Urothelium cell line (cell line): ENCODE data around the gene MAP3K8.

Source experiments
- DNase-seq: peaks from one replicate; pipeline ENCODE4 v3.0.0; 2011; ENCODE audit warnings: low spot score, mixed read lengths
- FAIRE-seq: peaks from 2 replicates; lab custom pipeline; 2011; peaks lifted over from hg19 to GRCh38; lab: Jason Lieb, UNC

MAP3K8 gene

DNA sequence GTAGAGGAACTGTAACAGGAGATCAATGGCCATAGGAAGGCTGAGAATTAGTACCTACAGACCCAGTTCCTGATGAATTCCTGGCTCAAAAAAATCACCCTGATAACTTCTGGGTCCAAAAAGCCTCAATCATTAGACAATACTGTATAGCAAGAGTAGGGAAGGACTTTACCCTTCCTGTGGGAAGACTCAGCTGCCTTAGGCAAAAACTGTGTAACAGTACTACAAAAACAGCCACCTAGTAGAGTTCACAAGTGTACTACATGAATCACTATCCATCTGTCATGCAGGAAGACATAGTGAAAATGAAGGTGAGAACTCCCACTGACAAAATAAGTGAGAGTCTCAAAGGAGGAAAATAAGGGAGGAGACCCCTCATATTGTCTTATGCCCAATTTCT, 47.6 kb downstream of the MAP3K8 start:
- DNase-seq (no peak), FAIRE-seq (no peak)

DNA sequence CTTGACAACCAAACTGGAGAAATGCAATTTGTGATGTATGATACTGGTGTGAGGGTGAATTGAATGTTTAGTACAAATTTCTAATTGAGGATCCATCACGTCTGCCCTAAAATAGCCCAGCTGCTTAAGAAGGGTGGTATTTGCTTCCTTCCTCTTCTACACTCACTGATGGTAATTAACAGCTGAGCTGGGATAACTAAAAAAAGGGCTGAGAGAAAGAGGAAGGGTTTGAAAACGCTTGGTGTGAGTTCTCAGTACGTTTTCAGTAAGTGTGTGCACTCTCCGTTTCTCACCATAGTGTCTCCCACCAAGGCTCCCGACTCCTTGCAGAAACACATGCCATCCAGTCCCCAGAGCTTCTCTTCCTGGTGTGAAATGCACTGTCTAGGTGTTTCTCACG, 54.3 kb downstream of the MAP3K8 start:
- FAIRE-seq (no peak), DNase-seq (no peak)

- FAIRE-seq (no peak), DNase-seq (no peak)
These were observed 55.4 kb downstream of the MAP3K8 start for GRCh38 chr10:30489346-30489745.

- no peak for DNase-seq
- no peak for FAIRE-seq
These were observed 56.5 kb downstream of the MAP3K8 start for GRCh38 chr10:30490289-30491000.

DNA sequence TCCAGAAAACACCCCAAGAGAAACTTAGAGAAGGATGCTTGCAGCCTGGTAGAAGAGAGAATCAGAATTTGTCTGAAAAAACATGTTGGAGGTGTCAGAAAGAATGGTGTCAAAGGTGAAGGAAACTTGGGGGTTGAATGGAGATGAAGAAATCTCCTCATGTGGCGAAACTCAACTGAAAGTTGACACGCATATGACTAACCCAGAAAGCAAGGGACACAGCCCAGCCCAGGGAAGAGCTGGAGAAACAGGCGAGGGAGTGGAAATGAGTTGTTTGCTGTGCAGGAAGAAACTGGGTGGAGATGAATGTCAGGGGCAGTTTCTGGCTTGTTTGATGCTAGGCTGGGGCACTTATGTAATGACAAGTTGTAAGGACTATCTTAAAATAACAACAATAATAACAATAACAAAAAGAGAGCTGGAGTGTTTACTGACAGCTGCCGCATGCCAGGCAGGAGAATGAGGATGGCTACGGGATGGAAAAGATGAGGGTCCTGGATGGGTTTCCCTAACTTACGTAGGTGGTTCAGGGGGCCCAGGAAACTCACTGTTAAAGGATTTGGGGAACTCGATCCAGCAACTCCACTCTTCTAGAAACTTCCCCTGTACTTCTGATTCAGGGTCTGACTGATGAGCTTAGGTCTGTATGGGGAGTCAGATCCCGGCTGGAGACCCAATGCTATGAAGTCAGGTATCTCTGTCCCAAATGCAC, 57.4 kb downstream of the MAP3K8 start:
- DNase-seq: no peak
- no peak for FAIRE-seq

- DNase-seq (no peak), FAIRE-seq (no peak)
These were observed 58.0 kb downstream of the MAP3K8 start for GRCh38 chr10:30491916-30492515.

DNA sequence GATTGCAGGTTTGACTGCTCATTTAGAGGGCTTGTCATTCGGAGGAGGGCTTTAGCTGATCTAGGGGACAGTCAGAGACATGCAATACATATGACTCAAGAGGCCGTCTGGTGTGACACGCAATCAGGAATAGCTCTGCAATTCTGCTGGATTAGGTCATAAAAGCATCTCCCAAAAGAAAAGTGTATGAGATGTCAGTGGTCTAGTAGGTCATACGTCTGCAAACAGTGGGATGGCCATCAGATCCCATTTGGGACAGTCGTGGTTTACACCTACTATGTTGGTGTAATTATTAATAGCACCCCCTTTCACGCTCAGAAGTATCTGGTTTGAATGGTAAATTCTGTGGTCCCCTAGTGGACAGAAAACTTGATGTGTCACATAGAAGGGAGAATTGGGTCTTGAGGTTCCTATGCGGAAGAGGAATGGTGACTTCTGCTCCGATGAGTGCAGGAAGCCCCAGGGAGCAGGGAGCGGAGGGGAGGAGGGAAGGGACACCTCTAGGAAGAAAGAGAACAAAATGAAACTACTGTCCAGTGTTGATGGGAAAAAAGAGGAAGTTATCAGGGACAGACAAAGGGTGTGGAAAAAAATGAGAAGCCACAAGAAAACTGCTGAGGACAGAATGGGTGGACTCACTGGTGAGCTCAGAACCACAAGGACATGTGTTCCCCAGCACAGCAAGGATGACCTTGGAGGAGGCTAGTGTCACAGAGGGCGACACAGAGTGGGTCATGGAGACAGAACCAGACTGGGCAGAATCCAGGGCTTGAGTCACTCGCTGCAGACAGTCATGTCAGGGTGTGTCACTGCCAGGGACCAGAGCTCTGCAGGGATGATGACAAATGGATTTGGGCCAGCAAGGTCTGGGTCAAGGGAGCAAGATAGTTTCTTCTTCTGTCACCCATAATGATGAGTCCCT, 59.9 kb downstream of the MAP3K8 start:
- FAIRE-seq (no peak), DNase-seq (no peak)

GRCh38 chr10:30494558-30494957, 60.6 kb downstream of the MAP3K8 start:
- DNase-seq: no peak
- FAIRE-seq: no peak

DNA sequence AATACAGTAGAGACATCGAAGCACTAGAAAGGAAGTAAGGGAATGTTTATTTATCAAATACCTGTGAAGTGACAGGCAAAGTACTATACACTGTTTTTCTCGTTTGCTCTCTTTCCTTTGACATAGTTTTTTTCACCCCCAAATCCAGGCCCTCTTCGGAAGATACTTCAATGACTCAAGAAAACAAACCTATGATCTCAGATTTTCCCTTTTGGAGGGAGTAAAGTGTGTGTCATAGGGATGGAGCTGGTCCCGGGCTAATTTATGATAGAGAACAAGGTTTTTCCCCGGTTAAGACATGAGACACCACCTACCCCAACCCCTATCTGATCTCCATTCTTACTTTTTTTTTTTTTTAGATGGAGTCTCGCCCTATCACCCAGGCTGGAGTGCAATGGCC, 61.7 kb downstream of the MAP3K8 start:
- FAIRE-seq (no peak), DNase-seq (no peak)

DNA sequence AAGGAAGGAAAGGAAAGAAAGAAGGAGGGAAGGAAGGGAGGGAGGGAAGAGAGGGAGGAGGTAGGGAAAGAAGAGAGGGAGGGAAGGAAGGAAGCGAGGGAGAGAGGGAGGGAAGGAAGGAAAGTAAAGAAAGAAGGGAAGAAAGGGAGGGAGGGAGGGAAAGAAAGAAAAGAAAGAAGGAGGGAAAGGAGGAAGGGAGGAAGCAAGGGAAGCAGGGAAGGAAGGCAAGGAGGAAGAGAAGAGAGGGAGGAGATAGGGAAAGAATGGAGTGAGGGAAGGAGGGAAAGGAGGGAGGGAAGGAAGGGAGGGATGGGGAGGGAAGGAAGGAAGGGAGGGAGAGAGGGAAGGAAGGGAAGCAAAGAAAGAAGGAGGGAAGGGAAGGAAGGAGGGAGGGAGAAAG, 65.8 kb downstream of the MAP3K8 start:
- no peak for FAIRE-seq
- DNase-seq: no peak

- DNase-seq (no peak), FAIRE-seq (no peak)
These were observed 66.5 kb downstream of the MAP3K8 start for GRCh38 chr10:30500534-30500933.

GRCh38 chr10:30500963-30501504, 67.0 kb downstream of the MAP3K8 start:
- DNase-seq (no peak), FAIRE-seq (no peak)

GRCh38 chr10:30502266-30503060, 68.5 kb downstream of the MAP3K8 start:
- FAIRE-seq: no peak

GRCh38 chr10:30503700-30504266, 69.8 kb downstream of the MAP3K8 start:
- FAIRE-seq: no peak

More at GRCh38 chr10:30502266-30503060, 68.5 kb downstream of the MAP3K8 start:
- DNase-seq: no peak

DNA sequence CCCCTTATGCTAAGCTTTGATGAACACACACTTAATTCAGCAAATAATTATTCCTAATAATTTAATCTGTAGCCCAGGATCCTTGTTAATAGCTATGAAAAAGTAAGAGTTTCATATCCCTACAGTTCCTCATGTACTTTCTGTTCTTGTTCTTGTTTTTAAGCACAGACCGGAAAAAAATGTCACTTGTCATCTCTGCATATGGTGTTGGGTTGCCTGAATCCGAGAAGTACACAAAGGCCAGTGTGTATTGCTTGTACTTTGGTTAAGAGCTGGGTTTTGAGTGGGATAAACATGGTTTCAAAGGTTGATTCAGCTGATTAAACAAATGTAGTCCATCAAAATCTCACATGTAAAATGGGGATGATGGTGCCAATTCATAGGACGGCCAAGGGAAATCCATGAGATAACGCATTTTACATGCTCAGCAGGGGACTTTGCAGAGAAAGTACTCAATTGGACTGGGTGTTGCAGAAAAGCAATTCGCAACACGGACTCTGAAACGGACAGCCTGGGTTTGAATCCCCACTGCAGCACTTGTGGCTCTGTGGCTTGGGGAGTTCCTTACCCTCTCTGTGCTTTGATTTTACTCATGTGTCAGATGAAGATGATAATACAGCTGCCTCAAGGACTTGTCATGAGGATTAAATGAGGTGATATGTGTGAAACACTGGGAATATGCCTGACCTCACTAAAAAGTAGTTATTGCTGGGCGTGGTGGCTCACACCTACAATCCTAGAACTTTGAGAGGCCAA, 71.7 kb downstream of the MAP3K8 start:
- FAIRE-seq (no peak), DNase-seq (no peak)

More at GRCh38 chr10:30503700-30504266, 69.8 kb downstream of the MAP3K8 start:
- DNase-seq: no peak

- FAIRE-seq (no peak), DNase-seq (no peak)
These were observed 75.5 kb downstream of the MAP3K8 start for GRCh38 chr10:30509508-30509907.

GRCh38 chr10:30510184-30510931, 76.4 kb downstream of the MAP3K8 start:
- peak; percentile 66 for DNase-seq
- FAIRE-seq: no peak
